ENCODE data around the gene USF2.

GRCh38 chr19:35318679-35319448, 50.1 kb downstream of the USF2 start:
- TF ChIP-seq CTCF (IDR thresholded peaks at IDR 0.05 in 2 of 3, conservative IDR thresholded peaks at IDR 0.05 in 1 of 3; ENCODE audit: control insufficient read depth in 2 of 3, extremely low read depth in 1 of 3, insufficient read depth in 1 of 3, low read depth in 3 of 3, low read length in 3 of 3) (no peak), PAX5 (IDR thresholded peaks at IDR 0.05; ENCODE audit: borderline replicate concordance, low read depth, low read length) (no peak), SIX5 (IDR thresholded peaks at IDR 0.05; ENCODE audit: low read depth, low read length, severe bottlenecking) (no peak), POLR2AphosphoS5 (IDR thresholded peaks at IDR 0.05; ENCODE audit: low read length) (no peak), CBX5 (IDR thresholded peaks at IDR 0.05; ENCODE audit: low read depth) (no peak), GABPA (IDR thresholded peaks at IDR 0.05; ENCODE audit: low read depth) (no peak), GATAD2B (conservative IDR thresholded peaks at IDR 0.05; ENCODE audit: low read depth) (no peak), EZH2 (IDR thresholded peaks at IDR 0.05; ENCODE audit: borderline replicate concordance, control insufficient read depth, low read depth, low read length) (no peak)
